GM19395 (cell line): ENCODE data around the gene E2F6.
"Not testable (repeated sequence)": the region's sequence is repeated elsewhere in the genome, so short reads cannot be mapped to it uniquely, and the experiment has no call there.

Experiments
- ATAC-seq: cut with Tn5 transposase; IDR thresholded peaks from one replicate; pipeline ENCODE4 v1.9.1; 2021; ENCODE audit warnings: mild to moderate bottlenecking, moderate library complexity; ENCODE audit not compliant: unreplicated experiment

Gene E2F6

GRCh38 chr2:11416931-11417330 is 49.0 kb downstream of the E2F6 start:
- no peak for ATAC-seq

GRCh38 chr2:11416186-11416585 is 49.8 kb downstream of the E2F6 start:
- no peak for ATAC-seq

- ATAC-seq: no peak
Observed at GRCh38 chr2:11414372-11415124, 51.4 kb downstream of the E2F6 start.

GRCh38 chr2:11412449-11412810 is 53.5 kb downstream of the E2F6 start:
- ATAC-seq: no peak

- no peak for ATAC-seq
Observed at GRCh38 chr2:11411768-11412448, 54.1 kb downstream of the E2F6 start.

- ATAC-seq: no peak
Observed at GRCh38 chr2:11411244-11411643, 54.7 kb downstream of the E2F6 start.

GRCh38 chr2:11410101-11410500 is 55.9 kb downstream of the E2F6 start:
- no peak for ATAC-seq

GRCh38 chr2:11409572-11409959 is 56.4 kb downstream of the E2F6 start:
- no peak for ATAC-seq

GRCh38 chr2:11408959-11409571 is 56.9 kb downstream of the E2F6 start:
- ATAC-seq: no peak

- no peak for ATAC-seq
Observed at GRCh38 chr2:11407413-11407812, 58.5 kb downstream of the E2F6 start.

GRCh38 chr2:11406958-11407381 is 59.0 kb downstream of the E2F6 start:
- ATAC-seq: no peak

GRCh38 chr2:11406267-11406957 is 59.5 kb downstream of the E2F6 start:
- ATAC-seq: no peak

- no peak for ATAC-seq
Observed at GRCh38 chr2:11405599-11406266, 60.2 kb downstream of the E2F6 start.

GRCh38 chr2:11405074-11405406 is 60.9 kb downstream of the E2F6 start:
- not testable (repeated sequence) for ATAC-seq

- ATAC-seq: no peak
Observed at GRCh38 chr2:11404376-11405073, 61.4 kb downstream of the E2F6 start.

- no peak for ATAC-seq
Observed at GRCh38 chr2:11402436-11402835, 63.5 kb downstream of the E2F6 start.

- ATAC-seq: no peak
Observed at GRCh38 chr2:11399438-11399762, 66.6 kb downstream of the E2F6 start.

- no peak for ATAC-seq
Observed at GRCh38 chr2:11398750-11399437, 67.1 kb downstream of the E2F6 start.

GRCh38 chr2:11397513-11397912 is 68.4 kb downstream of the E2F6 start:
- no peak for ATAC-seq
